GM12878 (cell line): ENCODE measurements around the gene ARHGAP26. TPM values are rescaled to one million over a fixed set of nuclear protein-coding genes. Genes with fewer than 3 reads are reported as not detected.

Experiments
- ATAC-seq: fragments of 200-7000 bp; cut with Tn5 transposase; 3 replicates; pipeline ENCODE4 v1.9.1; 2020; ENCODE audit warnings: mild to moderate bottlenecking, moderate library complexity
- BruUV-seq: library from RNA; stranded (reverse); fragments of 400-500 nt; replicated peaks from 2 replicates; lab custom pipeline; 2021; lab: Mats Ljungman, UMichigan
- CTCF ChIA-PET: fragments of 300-600 bp; sonication (Branson Sonifier 250); formaldehyde crosslinking; extraction: SDS; loops from one replicate; lab custom pipeline; 2021; ENCODE audit warnings: inconsistent platforms; lab: Yijun Ruan, JAX
- POLR2A ChIA-PET: fragments of 350-600 bp; formaldehyde crosslinking; extraction: SDS; loops from one replicate; lab custom pipeline; 2021; ENCODE audit warnings: inconsistent platforms; lab: Charles Lee
- RAD21 ChIA-PET: fragments of 300-600 bp; sonication (Branson Sonifier 250); formaldehyde crosslinking; loops from one replicate; lab custom pipeline; 2023; ENCODE audit warnings: antibody characterized with exemption; ENCODE audit not compliant: unreplicated experiment; lab: Charles Lee
- SMC1A ChIA-PET: fragments of 300-600 bp; sonication (Branson Sonifier 250); formaldehyde crosslinking; loops from one replicate; lab custom pipeline; 2023; ENCODE audit not compliant: unreplicated experiment, uncharacterized antibody; lab: Charles Lee
- DNase-seq: peaks from one replicate; pipeline ENCODE4 v3.0.0-alpha.2; 2011; ENCODE audit warnings: low read depth, low spot score
- FAIRE-seq: peaks from 3 replicates; lab custom pipeline; 2011; peaks lifted over from hg19 to GRCh38; lab: Jason Lieb, UNC
- H2AFZ ChIP-seq: 2 replicates; pipeline ENCODE4 v1.6.0; 2011; ENCODE audit warnings: low read depth, low read length, control low read depth; ENCODE audit not compliant: control insufficient read depth
- H3K27ac ChIP-seq: 2 replicates; pipeline ENCODE4 v1.5.1; 2011; ENCODE audit warnings: control low read depth; ENCODE audit not compliant: control insufficient read depth, insufficient read depth
- H3K27me3 ChIP-seq, 2 experiments: replicated peaks in 1 of 2; 2 replicates each; pipeline versions ENCODE4 v1.6.0 to v1.6.1; 2011; ENCODE audit warnings: low read length in 1 of 2; ENCODE audit not compliant: control insufficient read depth in 2 of 2, insufficient read depth in 2 of 2
- H3K36me3 ChIP-seq, 2 experiments: 2 replicates each; pipeline ENCODE4 v1.5.1; 2011; ENCODE audit warnings: low read length in 1 of 2; ENCODE audit not compliant: control insufficient read depth in 2 of 2, insufficient read depth in 2 of 2
- H3K4me1 ChIP-seq: 2 replicates; pipeline ENCODE4 v1.6.1; 2011; ENCODE audit warnings: mild to moderate bottlenecking, low read length, moderate library complexity, mixed read lengths; ENCODE audit not compliant: control insufficient read depth, insufficient read depth
- H3K4me2 ChIP-seq: 2 replicates; pipeline ENCODE4 v1.6.0; 2011; ENCODE audit warnings: control low read depth; ENCODE audit not compliant: control insufficient read depth, insufficient read depth
- H3K4me3 ChIP-seq: fragments of 200-600 bp; sonication (generic); 2 replicates; pipeline ENCODE4 v1.5.1; 2016
- H3K79me2 ChIP-seq: 2 replicates; pipeline ENCODE4 v1.6.0; 2011; ENCODE audit warnings: low read length; ENCODE audit not compliant: control insufficient read depth, insufficient read depth
- H3K9ac ChIP-seq: 2 replicates; pipeline ENCODE4 v1.8.0; 2011; ENCODE audit warnings: low read length, control low read depth, mixed read lengths; ENCODE audit not compliant: control insufficient read depth, insufficient read depth
- H3K9me3 ChIP-seq: replicated peaks from 3 replicates; pipeline ENCODE4 v1.5.1; 2011; ENCODE audit warnings: mild to moderate bottlenecking, low read length; ENCODE audit not compliant: control insufficient read depth, insufficient read depth
- H4K20me1 ChIP-seq: 2 replicates; pipeline ENCODE4 v1.6.0; 2011; ENCODE audit not compliant: control insufficient read depth, insufficient read depth
- CBX3 ChIP-seq: fragments of 200-600 bp; sonication (generic); IDR thresholded peaks from 2 replicates; pipeline ENCODE4 v1.6.1; 2016; ENCODE audit warnings: low read depth, borderline replicate concordance
- NR2F1 ChIP-seq: fragments of 450-650 bp; conservative IDR thresholded peaks from 2 replicates; pipeline ENCODE4 v1.6.1; 2017; ENCODE audit warnings: mild to moderate bottlenecking
- POLR2A ChIP-seq: IDR thresholded peaks from 2 replicates; pipeline ENCODE4 v1.6.1; 2011; ENCODE audit warnings: low read depth, mild to moderate bottlenecking, low read length
- WGBS: methylation state at CpG from one replicate; pipeline ENCODE4 v1.1.6; 2016; ENCODE audit warnings: low lambda C conversion rate; ENCODE audit not compliant: insufficient replicate concordance, insufficient coverage; ENCODE audit errors: missing lambda C conversion rate; 5-methylcytosine and 5-hydroxymethylcytosine counted together
- in situ Hi-C: fragments of 300-500 bp; cut with MboI; formaldehyde crosslinking; loops from 9 replicates; pipeline ENCODE4 v1.14.3; 2018; ENCODE audit warnings: mixed read lengths
- intact Hi-C: fragments of 100-400 bp; cut with micrococcal nuclease; formaldehyde crosslinking; loops from one replicate; pipeline ENCODE4 v1.14.2; 2022; ENCODE audit not compliant: unreplicated experiment
- polyA plus RNA-seq, 11 experiments: library from polyadenylated mRNA; depleted of rRNA in 4 of 11; unstranded in 6 of 11; stranded (reverse) in 5 of 11; fragments of >200 nt; fragmentation: Nextera tagmentation in 4 of 11; fragmentation: Illumina TruSeq in 1 of 11; extraction: Ambion mirVana in 4 of 11; extraction: Trizol in 1 of 11; gene quantifications; 1 replicate in 1 of 11; 2 replicates in 10 of 11; pipeline versions ENCODE4 v1.2.1 to v1.2.3, GENCODE V29; 2011 to 2016; ENCODE audit warnings: inconsistent platforms in 2 of 11, missing spikeins in 2 of 11, low read depth in 1 of 11
- total RNA-seq, 4 experiments: library from RNA; depleted of rRNA in 3 of 4; stranded (reverse); fragments of >200 nt in 3 of 4; fragmentation: Illumina TruSeq in 1 of 4; extraction: Trizol in 1 of 4; gene quantifications; 2 replicates each; pipeline versions ENCODE4 v1.2.1 to v1.2.3, GENCODE V29; 2013 to 2021
- TF ChIP-seq, protein P1 (sequence below): fragments of 450-650 bp; IDR thresholded peaks from 2 replicates; pipeline ENCODE4 v1.6.1; 2017; ENCODE audit warnings: mild to moderate bottlenecking
- TF ChIP-seq, protein P2 (sequence below): IDR thresholded peaks from 2 replicates; pipeline ENCODE4 v1.6.1; 2012; ENCODE audit warnings: low read depth, low read length, improper control_type of control experiment
- TF ChIP-seq, protein P3 (sequence below): IDR thresholded peaks from 2 replicates; pipeline ENCODE4 v1.6.1; 2011; ENCODE audit warnings: borderline replicate concordance, low read depth, mild to moderate bottlenecking, moderate library complexity, mixed read lengths, low read length; ENCODE audit not compliant: insufficient read depth; ENCODE audit errors: extremely low read length
- TF ChIP-seq, protein P4 (sequence below): fragments of 450-650 bp; IDR thresholded peaks from 2 replicates; pipeline ENCODE4 v1.6.1; 2018; ENCODE audit warnings: borderline replicate concordance, mild to moderate bottlenecking; ENCODE audit not compliant: partially characterized antibody

ARHGAP26 gene
- total and polyA plus RNA-seq, 10 of the 15 experiments (the other 5 are each of a cell fraction or from before 2014, with no cell fraction given) = 9.4 to 41.5 (median 19.3) TPM

DNA sequence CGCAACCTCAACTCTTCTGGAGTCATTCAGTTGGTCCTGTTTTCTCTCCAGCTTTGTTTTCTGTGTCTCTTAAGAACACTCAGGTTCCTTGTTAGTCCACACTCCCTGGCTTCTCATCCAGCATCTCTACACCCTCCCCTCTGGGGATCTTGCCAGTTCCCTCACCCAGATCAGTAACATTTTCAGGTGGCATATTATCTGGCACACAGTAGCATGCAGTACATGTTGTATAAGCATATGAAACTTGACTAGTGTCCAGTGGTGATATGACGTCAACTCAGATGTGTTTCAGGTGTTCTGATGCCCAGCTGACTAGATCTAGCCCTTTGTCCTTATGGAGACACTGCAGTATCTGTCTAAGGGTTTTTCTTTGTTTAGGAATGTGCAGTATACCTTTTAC lies 184.3 kb downstream of the ARHGAP26 start:
- in situ Hi-C loops = no loop called here
- FAIRE-seq (no peak), ATAC-seq (peak; percentile 33; the same call in 2 of the 3 replicates), DNase-seq (no peak)
- H2AFZ ChIP-seq = no peak overlapping the region
- RAD21 ChIA-PET = no interaction called here
- BruUV-seq = no TSS peak
- TF ChIP-seq POLR2A (no peak), CBX3 (no peak), NR2F1 (no peak)
- TF ChIP-seq, protein P1, sequence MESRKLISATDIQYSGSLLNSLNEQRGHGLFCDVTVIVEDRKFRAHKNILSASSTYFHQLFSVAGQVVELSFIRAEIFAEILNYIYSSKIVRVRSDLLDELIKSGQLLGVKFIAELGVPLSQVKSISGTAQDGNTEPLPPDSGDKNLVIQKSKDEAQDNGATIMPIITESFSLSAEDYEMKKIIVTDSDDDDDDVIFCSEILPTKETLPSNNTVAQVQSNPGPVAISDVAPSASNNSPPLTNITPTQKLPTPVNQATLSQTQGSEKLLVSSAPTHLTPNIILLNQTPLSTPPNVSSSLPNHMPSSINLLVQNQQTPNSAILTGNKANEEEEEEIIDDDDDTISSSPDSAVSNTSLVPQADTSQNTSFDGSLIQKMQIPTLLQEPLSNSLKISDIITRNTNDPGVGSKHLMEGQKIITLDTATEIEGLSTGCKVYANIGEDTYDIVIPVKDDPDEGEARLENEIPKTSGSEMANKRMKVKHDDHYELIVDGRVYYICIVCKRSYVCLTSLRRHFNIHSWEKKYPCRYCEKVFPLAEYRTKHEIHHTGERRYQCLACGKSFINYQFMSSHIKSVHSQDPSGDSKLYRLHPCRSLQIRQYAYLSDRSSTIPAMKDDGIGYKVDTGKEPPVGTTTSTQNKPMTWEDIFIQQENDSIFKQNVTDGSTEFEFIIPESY = no peak
- TF ChIP-seq, protein P2, sequence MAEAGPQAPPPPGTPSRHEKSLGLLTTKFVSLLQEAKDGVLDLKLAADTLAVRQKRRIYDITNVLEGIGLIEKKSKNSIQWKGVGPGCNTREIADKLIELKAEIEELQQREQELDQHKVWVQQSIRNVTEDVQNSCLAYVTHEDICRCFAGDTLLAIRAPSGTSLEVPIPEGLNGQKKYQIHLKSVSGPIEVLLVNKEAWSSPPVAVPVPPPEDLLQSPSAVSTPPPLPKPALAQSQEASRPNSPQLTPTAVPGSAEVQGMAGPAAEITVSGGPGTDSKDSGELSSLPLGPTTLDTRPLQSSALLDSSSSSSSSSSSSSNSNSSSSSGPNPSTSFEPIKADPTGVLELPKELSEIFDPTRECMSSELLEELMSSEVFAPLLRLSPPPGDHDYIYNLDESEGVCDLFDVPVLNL = no peak
- TF ChIP-seq, protein P3, sequence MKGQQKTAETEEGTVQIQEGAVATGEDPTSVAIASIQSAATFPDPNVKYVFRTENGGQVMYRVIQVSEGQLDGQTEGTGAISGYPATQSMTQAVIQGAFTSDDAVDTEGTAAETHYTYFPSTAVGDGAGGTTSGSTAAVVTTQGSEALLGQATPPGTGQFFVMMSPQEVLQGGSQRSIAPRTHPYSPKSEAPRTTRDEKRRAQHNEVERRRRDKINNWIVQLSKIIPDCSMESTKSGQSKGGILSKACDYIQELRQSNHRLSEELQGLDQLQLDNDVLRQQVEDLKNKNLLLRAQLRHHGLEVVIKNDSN = no peak
- TF ChIP-seq, protein P4, sequence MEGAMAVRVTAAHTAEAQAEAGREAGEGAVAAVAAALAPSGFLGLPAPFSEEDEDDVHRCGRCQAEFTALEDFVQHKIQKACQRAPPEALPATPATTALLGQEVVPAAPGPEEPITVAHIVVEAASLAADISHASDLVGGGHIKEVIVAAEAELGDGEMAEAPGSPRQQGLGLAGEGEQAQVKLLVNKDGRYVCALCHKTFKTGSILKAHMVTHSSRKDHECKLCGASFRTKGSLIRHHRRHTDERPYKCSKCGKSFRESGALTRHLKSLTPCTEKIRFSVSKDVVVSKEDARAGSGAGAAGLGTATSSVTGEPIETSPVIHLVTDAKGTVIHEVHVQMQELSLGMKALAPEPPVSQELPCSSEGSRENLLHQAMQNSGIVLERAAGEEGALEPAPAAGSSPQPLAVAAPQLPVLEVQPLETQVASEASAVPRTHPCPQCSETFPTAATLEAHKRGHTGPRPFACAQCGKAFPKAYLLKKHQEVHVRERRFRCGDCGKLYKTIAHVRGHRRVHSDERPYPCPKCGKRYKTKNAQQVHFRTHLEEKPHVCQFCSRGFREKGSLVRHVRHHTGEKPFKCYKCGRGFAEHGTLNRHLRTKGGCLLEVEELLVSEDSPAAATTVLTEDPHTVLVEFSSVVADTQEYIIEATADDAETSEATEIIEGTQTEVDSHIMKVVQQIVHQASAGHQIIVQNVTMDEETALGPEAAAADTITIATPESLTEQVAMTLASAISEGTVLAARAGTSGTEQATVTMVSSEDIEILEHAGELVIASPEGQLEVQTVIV = no peak
- no peaks in the 10 kb centered on the region; the same call in 2 of the 3 replicates for H3K9me3 ChIP-seq
- H3K79me2 ChIP-seq = no peaks in the 10 kb centered on the region
- H3K4me3 ChIP-seq = no peak overlapping the region
- CTCF ChIA-PET = no interaction called here
- no peaks in the 10 kb centered on the region for H4K20me1 ChIP-seq
- SMC1A ChIA-PET = no interaction called here
- H3K4me2 ChIP-seq = no peak overlapping the region
- no peaks in the 10 kb centered on the region for H3K27me3 ChIP-seq
- H3K36me3 ChIP-seq = no peaks in the 10 kb centered on the region
- H3K9ac ChIP-seq = no peak overlapping the region
- POLR2A ChIA-PET = no interaction called here
- 65% methylated on average over 2 of the region's 2 CpGs for WGBS
- H3K27ac ChIP-seq = no peak overlapping the region
- H3K4me1 ChIP-seq = peaks cover 4% of the 10 kb centered on the region; the same call in 1 of the 2 replicates
- intact Hi-C loops = no loop called here
